Measurements from ENCODE around the gene PKNOX1.
"Not testable (repeated sequence)": the region's sequence is repeated elsewhere in the genome, so short reads cannot be mapped to it uniquely, and the experiment has no call there.

PKNOX1 gene

GRCh38 chr21:42973991-42974831 lies at the start of gene PKNOX1:
PKNOX1 (plus strand) TSS chr21:42974562; CDS start chr21:43004382, 29,820 bp downstream.
- peak; percentile 99 for DNase-seq

DNA sequence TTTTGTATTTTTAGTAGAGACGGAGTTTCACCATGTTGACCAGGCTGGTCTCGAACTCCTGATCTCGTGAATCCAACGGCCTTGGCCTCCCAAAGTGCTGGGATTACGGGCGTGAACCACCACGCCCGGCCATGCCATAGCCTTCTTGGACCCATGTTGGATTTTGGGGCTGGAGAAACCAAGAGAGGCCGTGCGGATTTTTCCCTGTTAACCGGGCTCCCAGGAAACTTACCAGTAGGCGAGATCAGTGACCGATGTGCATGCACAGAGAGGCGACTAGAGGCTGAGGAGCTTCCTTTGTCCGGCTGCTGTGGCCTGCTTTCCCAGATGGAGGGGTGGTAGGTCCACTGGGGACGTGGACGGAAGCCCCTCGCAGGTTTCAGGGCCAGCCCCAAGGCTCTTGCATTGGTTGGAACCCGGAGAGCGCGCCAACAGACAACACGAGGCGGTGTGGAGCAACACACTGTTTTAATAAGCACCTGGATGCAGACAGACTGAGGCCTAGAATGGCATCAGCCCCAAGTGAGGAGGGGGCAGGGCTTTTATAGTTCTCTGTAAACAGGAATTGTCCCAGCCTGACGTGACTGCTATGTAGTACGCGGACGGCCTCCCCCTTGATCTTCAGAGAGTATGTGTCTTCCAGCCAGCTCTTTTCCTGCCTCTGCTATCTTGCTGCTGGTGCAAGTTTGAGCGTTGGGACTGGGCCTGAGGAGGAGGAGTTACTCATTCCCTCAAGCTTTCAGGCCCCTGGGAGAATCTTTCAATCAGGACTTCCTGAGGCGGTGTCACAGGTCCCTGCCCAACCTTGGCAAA lies 49.0 kb upstream of the PKNOX1 start, which contains the start of gene ERVH48-1:
TSS of gene ERVH48-1 (minus strand) at position 517 of the 813 bp plus-strand sequence. CDS start 6,624 bp downstream, outside the sequence.
- no peak for DNase-seq

- not testable (repeated sequence) for DNase-seq
Measured at GRCh38 chr21:42927474-42928200, 46.7 kb upstream of the PKNOX1 start.

GRCh38 chr21:42929969-42930368 lies 44.4 kb upstream of the PKNOX1 start:
- DNase-seq: no peak

GRCh38 chr21:42931560-42932235 lies 42.7 kb upstream of the PKNOX1 start:
- no peak for DNase-seq

- not testable (repeated sequence) for DNase-seq
Measured at GRCh38 chr21:42932378-42933136, 41.8 kb upstream of the PKNOX1 start.

- DNase-seq: not testable (repeated sequence)
Measured at GRCh38 chr21:42933137-42933970, 41.0 kb upstream of the PKNOX1 start.

DNA sequence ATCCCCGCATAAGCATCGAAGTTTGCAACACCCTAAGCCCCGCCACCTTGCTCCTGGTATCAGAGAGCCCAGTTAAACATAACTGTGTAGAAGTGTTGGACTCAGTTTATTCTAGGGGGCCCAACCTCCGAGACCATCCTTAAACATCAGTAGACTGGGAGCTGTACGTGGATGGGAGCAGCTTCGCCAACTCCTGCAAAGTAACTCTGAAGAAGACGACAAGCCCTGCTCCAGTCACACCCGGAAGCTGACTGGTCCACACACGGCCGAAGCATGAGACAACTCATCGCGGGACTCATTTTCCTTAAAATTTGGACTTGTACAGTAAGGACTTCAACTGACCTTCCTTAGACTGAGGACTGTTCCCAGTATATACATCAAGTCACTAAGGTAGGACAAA lies 40.4 kb upstream of the PKNOX1 start:
- DNase-seq: not testable (repeated sequence)

GRCh38 chr21:42936360-42936759 lies 38.0 kb upstream of the PKNOX1 start:
- DNase-seq: not testable (repeated sequence)

GRCh38 chr21:42937034-42937940 lies 37.1 kb upstream of the PKNOX1 start:
- not testable (repeated sequence) for DNase-seq

DNA sequence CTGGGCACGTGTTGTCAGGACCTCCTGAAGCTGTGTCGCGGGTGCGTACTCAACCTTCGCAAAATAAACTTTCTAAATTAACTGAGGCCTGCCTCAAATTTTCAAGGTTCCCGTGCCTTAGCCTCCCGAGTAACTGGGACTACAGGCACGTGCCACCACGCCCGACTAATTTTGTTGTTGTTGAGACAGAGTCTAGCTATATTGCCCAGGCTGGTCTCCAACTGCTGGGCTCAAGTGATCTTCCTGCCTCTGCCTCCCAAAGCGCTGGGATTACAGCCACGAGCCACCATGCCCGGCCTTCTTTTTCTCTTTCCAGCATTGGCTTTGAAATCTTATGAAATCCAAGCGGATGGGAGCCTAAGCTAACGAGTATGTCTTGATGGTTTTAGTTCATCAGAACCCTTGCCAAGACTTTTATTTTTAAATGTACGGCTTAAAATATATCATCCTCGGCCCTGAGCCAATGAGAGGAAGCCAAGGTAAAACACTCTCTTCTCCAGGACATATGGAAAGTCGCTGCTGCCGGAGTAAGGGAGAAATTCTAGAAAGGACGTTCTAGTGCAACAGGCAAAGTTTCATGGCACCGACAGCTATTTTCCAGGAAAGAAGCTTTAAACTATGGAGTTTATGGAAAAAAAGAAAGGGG lies 36.3 kb upstream of the PKNOX1 start:
- no peak for DNase-seq

DNA sequence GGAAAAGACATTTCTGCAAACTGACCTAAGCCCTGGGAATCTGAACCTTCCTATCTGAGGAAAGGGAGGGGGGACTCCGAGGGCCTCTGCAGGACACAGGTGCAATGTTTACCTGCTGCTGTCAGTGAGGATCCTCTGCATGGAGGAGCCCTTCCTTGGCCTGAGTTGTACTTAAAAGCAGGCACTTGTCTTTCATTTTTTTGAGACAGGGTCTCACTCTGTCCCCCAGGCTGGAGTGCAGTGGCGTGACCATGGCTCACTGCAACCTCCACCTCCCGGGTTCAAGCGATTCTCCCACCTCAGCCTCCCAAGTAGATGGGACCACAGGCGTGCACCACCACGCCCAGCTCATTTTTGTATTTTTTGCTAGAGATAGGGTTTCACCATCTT lies 35.8 kb upstream of the PKNOX1 start:
- DNase-seq: not testable (repeated sequence)

DNA sequence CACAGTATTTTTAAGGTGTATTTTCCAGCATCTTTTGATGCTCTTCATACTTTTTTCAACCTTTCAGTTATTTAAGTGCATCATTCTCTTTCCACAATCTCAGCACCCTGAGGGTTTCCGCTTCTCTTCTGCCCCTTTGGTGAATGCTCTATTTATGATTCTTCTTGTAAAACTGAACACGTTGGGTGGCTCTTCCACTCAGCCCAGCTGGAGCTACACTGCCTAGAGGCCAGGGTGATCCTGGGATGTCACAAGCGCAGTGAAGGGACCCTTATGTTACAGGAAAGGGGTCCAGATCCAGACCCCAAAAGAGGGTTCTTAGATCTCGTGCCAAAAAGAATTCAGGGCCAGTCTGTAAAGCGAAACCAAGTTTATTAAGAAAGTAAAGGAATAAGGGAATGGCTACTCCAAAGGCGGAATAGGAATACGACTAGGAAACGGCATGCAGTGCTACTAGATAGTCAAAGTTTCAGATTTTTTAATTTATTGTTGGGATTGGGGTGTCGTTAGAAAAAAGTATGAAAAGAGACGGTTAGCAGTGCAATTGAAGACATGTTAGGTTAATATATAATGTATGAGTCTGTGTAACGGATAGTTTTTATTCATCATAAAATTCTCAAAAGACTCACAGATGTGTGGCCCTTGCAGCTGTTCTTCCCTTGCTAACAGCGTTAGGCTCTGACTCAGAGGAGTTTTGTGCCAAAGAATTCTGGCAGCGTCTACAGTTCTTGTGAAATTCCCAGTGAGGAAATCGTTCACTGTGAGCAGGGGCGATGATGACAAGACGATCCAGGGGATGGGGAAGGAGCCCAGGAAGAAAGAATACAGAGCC lies 34.6 kb upstream of the PKNOX1 start:
- peak; percentile 96 for DNase-seq

GRCh38 chr21:42941696-42942085 lies 32.7 kb upstream of the PKNOX1 start:
- no peak for DNase-seq

DNA sequence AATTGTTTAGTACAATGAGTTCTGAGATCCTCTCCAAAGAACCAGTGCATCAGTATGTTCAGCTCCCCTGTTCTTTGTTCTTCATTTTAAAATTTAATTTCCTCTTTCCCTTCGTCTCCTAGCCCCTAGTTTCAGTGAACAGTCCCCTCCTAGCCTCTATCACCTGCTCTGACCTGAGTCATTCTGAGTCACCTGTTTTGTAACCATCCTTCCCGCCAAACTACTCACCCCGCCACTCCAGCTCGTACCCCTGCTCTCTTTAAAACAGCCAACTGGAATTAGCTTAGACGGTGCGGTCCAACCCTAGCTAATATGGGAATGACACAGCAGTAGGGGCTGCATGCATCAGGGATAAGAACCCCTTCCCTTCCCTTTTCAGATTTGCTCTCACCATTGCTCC lies 32.1 kb upstream of the PKNOX1 start:
- DNase-seq: no peak

DNA sequence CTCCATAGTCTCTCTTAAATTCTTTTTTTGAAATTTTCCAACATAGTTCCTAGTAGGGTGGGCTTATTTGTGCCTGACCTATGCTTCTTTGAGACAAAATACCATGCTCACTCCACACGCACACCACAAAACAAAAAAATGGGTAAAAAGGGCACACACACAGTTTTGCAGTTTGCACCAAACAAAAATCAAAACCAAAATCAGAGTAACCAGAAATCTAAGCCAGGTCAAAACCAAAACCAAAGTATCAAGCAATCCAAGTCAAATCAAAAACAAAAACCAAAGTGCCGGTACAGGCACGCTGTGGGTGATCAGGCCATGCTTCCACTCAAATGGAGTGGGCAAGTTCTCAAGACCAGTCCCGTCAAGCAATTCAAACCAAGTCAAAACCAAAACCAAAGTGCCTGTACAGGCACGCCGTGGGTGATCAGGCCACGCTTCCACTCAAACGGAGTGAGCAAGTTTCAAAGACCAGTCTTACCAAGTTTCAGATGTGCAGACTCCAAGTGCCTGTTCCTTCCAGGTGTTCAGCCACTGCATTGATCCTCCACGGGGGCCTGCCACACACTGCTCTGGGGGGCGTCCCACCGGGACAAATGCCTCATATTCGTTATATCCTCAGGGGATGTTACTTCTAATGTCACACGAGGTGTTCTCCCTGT lies 25.1 kb upstream of the PKNOX1 start:
- DNase-seq: not testable (repeated sequence)

- not testable (repeated sequence) for DNase-seq
Measured at GRCh38 chr21:42951193-42951592, 23.2 kb upstream of the PKNOX1 start.
